ENCODE data around the gene HGFAC.

The HGFAC gene

GRCh38 chr4:3420956-3421355 lies 20.8 kb upstream of the HGFAC start:
- no peak for TF ChIP-seq CTCF (IDR thresholded peaks at IDR 0.05; ENCODE audit: poor library complexity, severe bottlenecking)
- H3K36me3 ChIP-seq (ENCODE audit: low read depth): peaks cover 41% of the 10 kb centered on the region
- ATAC-seq (ENCODE audit: low read depth): no peak

DNA sequence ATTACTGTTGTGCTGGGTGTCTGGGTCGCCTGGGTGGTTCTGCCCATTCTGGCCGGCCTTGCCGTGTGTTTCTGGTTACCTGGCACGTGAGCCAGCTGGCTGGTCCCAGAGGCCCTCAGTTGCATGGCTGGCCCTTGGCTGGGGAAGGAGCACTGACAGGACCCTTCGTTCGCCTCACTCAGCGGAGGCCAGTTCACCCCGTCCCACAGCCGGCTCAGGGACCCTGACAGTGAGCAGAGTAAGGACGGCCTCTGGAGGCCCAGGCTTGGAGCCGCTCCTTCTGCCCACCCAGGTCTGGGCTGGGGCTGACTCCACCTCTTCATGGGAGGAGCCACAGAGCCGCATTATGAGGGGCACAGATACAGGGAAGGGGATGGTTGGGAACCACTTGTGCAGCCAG lies 20.3 kb upstream of the HGFAC start:
- TF ChIP-seq CTCF (IDR thresholded peaks at IDR 0.05; ENCODE audit: poor library complexity, severe bottlenecking): no peak

More at GRCh38 chr4:3420956-3421355, 20.8 kb upstream of the HGFAC start:
- no peaks in the 10 kb centered on the region for H3K9me3 ChIP-seq (ENCODE audit: severe bottlenecking)
- no peaks in the 10 kb centered on the region for H3K4me1 ChIP-seq (ENCODE audit: insufficient read depth, poor library complexity, severe bottlenecking)
- no peak overlapping the region for H3K27ac ChIP-seq (ENCODE audit: poor library complexity, severe bottlenecking)
- no peak overlapping the region for H3K4me3 ChIP-seq (ENCODE audit: severe bottlenecking)
- H3K27me3 ChIP-seq (ENCODE audit: insufficient read depth, poor library complexity, severe bottlenecking): no peaks in the 10 kb centered on the region
- peak; percentile 28 for DNase-seq (ENCODE audit: low spot score)

DNA sequence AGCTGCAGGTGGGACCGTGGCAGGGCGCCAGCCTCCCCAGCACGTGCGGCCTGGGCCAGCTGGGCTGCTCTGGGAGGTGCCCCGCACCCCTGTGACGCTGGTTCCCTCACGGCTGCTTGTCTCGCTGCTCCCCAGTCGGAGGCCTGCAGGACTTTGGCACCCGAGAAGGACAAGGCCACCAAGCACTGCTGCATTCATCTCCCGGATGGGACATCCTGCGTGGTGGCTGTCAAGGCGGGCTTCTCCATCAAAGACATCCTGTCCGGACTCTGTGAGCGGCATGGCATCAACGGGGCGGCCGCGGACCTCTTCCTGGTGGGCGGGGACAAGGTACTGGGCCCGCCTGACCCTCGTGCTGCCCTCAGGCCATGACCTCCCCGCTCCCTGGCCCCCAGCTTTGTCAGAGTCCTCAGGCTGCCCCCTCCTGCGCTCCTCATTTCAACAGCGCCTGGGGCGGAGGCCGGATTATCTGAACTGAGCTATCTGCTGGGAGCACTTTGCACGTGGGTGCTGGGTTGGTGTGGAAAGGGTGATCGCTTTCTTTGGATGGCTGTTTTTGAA lies 19.4 kb upstream of the HGFAC start:
- Histone ChIP-seq H3K9me3 (ENCODE audit: severe bottlenecking) (no peaks in the 10 kb centered on the region), H3K27ac (ENCODE audit: poor library complexity, severe bottlenecking) (no peak overlapping the region), H3K36me3 (ENCODE audit: low read depth) (peaks cover 32% of the 10 kb centered on the region), H3K4me1 (ENCODE audit: insufficient read depth, poor library complexity, severe bottlenecking) (no peaks in the 10 kb centered on the region), H3K27me3 (ENCODE audit: insufficient read depth, poor library complexity, severe bottlenecking) (no peaks in the 10 kb centered on the region), H3K4me3 (ENCODE audit: severe bottlenecking) (no peak overlapping the region)
- DNase-seq (ENCODE audit: low spot score): peak; percentile 51
- ATAC-seq (ENCODE audit: low read depth): no peak
- TF ChIP-seq CTCF (IDR thresholded peaks at IDR 0.05; ENCODE audit: poor library complexity, severe bottlenecking): no peak

More for the DNA sequence above, 20.3 kb upstream of the HGFAC start:
- H3K27me3 ChIP-seq (ENCODE audit: insufficient read depth, poor library complexity, severe bottlenecking): no peaks in the 10 kb centered on the region
- H3K4me3 ChIP-seq (ENCODE audit: severe bottlenecking): no peak overlapping the region
- ATAC-seq (ENCODE audit: low read depth): no peak
- H3K9me3 ChIP-seq (ENCODE audit: severe bottlenecking): no peaks in the 10 kb centered on the region
- DNase-seq (ENCODE audit: low spot score): peak; percentile 52
- H3K36me3 ChIP-seq (ENCODE audit: low read depth): peaks cover 39% of the 10 kb centered on the region
- no peak overlapping the region for H3K27ac ChIP-seq (ENCODE audit: poor library complexity, severe bottlenecking)
- no peaks in the 10 kb centered on the region for H3K4me1 ChIP-seq (ENCODE audit: insufficient read depth, poor library complexity, severe bottlenecking)

DNA sequence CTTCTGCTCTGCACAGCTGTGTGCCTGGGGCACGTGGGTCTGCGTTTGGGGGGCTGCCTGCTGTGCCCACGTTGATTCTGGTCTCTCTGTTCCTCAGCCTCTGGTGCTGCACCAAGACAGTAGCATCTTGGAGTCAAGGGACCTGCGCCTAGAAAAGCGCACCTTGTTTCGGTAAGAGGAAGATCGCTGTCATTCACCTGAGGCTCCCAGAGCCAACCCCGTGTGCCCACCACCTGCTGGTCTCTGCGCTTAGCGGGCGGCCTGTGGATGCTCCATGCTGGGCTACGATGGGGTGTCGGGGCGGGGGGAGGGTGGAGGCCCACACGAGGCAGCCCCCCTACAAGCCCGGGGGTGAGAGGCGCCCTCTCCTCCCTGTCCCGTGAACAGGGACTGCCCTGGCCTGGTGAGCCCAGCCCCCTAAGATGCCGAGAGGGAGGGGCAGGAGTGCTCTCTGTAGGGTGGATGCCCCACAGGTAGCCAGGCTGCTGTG lies 18.9 kb upstream of the HGFAC start:
- H3K27ac ChIP-seq (ENCODE audit: poor library complexity, severe bottlenecking): no peak overlapping the region
- H3K36me3 ChIP-seq (ENCODE audit: low read depth): peaks cover 27% of the 10 kb centered on the region
- TF ChIP-seq CTCF (IDR thresholded peaks at IDR 0.05; ENCODE audit: poor library complexity, severe bottlenecking): no peak
- H3K27me3 ChIP-seq (ENCODE audit: insufficient read depth, poor library complexity, severe bottlenecking): no peaks in the 10 kb centered on the region
- H3K4me3 ChIP-seq (ENCODE audit: severe bottlenecking): no peak overlapping the region
- DNase-seq (ENCODE audit: low spot score) (no peak), ATAC-seq (ENCODE audit: low read depth) (no peak)
- H3K4me1 ChIP-seq (ENCODE audit: insufficient read depth, poor library complexity, severe bottlenecking): no peaks in the 10 kb centered on the region
- H3K9me3 ChIP-seq (ENCODE audit: severe bottlenecking): no peaks in the 10 kb centered on the region

DNA sequence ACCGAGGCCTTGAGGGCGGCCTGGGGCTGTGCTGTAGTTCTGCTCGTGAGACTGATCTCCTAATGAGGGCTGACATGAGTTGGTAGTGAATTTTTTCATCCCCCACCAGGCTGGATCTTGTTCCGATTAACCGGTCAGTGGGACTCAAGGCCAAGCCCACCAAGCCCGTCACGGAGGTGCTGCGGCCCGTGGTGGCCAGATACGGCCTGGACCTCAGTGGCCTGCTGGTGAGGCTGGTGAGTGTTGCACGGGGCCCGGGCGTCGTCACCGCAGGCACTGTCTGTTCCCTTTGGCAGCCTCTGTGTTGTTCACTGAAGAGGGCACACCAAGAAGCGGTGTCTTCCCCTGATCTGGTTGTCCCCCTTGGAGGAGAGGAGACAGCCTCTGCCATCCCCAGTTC lies 18.4 kb upstream of the HGFAC start:
- H3K27me3 ChIP-seq (ENCODE audit: insufficient read depth, poor library complexity, severe bottlenecking): no peaks in the 10 kb centered on the region
- no peaks in the 10 kb centered on the region for H3K4me1 ChIP-seq (ENCODE audit: insufficient read depth, poor library complexity, severe bottlenecking)
- peaks cover 22% of the 10 kb centered on the region for H3K36me3 ChIP-seq (ENCODE audit: low read depth)
- no peaks in the 10 kb centered on the region for H3K9me3 ChIP-seq (ENCODE audit: severe bottlenecking)
- TF ChIP-seq CTCF (IDR thresholded peaks at IDR 0.05; ENCODE audit: poor library complexity, severe bottlenecking): no peak
- ATAC-seq (ENCODE audit: low read depth): no peak
- no peak overlapping the region for H3K27ac ChIP-seq (ENCODE audit: poor library complexity, severe bottlenecking)
- no peak overlapping the region for H3K4me3 ChIP-seq (ENCODE audit: severe bottlenecking)
- DNase-seq (ENCODE audit: low spot score): no peak
